ENCODE results near the gene MMP23B. TPM values are rescaled to one million over a fixed set of nuclear protein-coding genes. Genes with fewer than 3 reads are reported as not detected.

The MMP23B gene
- total RNA-seq, 4 donors from 2014 or later: 2.1 to 3.9 (median 3.2) TPM

DNA sequence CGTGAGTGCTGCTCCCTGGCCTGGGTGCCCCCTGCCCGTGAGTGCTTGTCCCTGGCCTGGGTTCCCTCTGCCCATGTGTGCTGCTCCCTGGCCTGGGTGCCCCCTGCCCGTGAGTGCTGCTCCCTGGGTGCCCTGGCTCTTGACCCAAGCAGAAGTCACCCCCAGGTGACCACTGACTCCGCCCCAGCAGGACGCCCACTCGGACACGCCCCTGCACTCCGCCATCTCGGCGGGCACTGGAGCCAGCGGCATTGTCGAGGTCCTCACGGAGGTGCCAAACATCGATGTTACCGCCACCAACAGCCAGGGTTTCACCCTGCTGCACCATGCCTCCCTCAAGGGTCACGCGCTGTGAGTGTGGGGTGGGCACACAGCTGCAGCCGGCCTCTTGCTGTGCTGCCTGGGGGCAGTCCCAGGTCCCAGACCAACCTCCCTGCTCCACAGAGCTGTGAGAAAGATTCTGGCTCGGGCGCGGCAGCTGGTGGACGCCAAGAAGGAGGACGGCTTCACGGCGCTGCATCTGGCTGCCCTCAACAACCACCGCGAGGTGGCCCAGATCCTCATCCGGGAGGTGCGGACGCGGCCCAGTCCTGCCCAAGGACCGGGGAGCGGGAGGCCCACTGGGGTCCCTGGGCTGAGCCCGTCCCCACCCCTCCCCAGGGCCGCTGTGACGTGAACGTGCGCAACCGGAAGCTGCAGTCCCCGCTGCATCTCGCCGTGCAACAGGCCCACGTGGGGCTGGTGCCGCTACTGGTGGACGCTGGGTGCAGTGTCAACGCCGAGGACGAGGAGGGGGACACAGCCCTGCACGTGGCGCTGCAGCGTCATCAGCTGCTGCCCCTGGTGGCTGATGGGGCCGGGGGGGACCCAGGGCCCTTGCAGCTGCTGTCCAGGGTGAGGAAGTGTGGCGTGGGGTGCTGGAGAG is 3.9 kb upstream of the MMP23B start:
- H3K4me3 ChIP-seq (ENCODE audit: low read depth, poor library complexity, severe bottlenecking): no peak overlapping the region
- TF ChIP-seq, protein P1, sequence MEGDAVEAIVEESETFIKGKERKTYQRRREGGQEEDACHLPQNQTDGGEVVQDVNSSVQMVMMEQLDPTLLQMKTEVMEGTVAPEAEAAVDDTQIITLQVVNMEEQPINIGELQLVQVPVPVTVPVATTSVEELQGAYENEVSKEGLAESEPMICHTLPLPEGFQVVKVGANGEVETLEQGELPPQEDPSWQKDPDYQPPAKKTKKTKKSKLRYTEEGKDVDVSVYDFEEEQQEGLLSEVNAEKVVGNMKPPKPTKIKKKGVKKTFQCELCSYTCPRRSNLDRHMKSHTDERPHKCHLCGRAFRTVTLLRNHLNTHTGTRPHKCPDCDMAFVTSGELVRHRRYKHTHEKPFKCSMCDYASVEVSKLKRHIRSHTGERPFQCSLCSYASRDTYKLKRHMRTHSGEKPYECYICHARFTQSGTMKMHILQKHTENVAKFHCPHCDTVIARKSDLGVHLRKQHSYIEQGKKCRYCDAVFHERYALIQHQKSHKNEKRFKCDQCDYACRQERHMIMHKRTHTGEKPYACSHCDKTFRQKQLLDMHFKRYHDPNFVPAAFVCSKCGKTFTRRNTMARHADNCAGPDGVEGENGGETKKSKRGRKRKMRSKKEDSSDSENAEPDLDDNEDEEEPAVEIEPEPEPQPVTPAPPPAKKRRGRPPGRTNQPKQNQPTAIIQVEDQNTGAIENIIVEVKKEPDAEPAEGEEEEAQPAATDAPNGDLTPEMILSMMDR (IDR thresholded peaks at IDR 0.05): no peak
- no peak for TF ChIP-seq POLR2A (IDR thresholded peaks at IDR 0.05)

DNA sequence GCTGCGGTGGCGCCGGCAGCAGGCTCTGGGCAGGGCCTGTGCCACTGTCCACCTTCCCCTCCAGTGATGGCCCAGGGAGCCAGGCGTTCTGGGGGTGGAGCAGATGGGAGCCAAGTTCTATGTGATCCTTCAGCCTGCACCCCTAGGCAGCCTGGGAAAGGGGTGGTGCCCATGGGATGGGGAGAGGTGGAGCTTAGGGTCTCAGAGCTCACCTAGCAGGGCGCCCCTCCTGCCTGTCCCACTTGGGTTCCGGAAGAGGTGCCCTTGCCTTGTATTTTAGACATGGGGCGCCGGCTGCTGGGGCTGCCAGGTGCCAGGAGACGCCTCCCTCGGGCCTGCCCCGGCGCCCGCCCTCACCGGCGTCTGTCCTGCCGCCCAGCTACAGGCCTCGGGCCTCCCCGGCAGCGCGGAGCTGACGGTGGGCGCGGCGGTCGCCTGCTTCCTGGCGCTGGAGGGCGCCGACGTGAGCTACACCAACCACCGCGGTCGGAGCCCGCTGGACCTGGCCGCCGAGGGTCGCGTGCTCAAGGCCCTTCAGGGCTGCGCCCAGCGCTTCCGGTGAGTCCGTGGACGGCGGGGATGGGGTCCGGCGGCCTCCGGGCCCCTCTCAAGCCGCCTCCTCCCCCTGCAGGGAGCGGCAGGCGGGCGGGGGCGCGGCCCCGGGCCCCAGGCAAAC is 3.1 kb upstream of the MMP23B start:
- H3K4me3 ChIP-seq (ENCODE audit: low read depth, poor library complexity, severe bottlenecking): no peak overlapping the region
- 49 to 52% methylated on average over 7 to 41 of the region's 53 CpGs for WGBS, 2 donors
- TF ChIP-seq POLR2A (IDR thresholded peaks at IDR 0.05): no peak
- TF ChIP-seq, protein P1 (IDR thresholded peaks at IDR 0.05): no peak
- DNase-seq (ENCODE audit: low spot score in 2 of 2): peak in 1 of 2 donors; percentile 86
- intact Hi-C loops (cut with DNase I; ENCODE audit: low total_unique reads): no loop called here

More for the DNA sequence above, 3.9 kb upstream of the MMP23B start:
- 72 to 78% methylated on average over 38 to 52 of the region's 53 CpGs for WGBS, 2 donors
- DNase-seq (ENCODE audit: low spot score in 2 of 2): peak in 1 of 2 donors; percentile 87
- intact Hi-C loops (cut with DNase I; ENCODE audit: low total_unique reads): no loop called here

GRCh38 chr1:1629430-1630190 is 2.4 kb upstream of the MMP23B start:
- 43 to 60% methylated on average over 27 to 38 of the region's 48 CpGs for WGBS, 2 donors
- peak in 1 of 2 donors; percentile 88 for DNase-seq (ENCODE audit: low spot score in 2 of 2)
- H3K4me3 ChIP-seq (ENCODE audit: low read depth, poor library complexity, severe bottlenecking): no peak overlapping the region
- TF ChIP-seq, protein P1 (IDR thresholded peaks at IDR 0.05): no peak
- TF ChIP-seq POLR2A (IDR thresholded peaks at IDR 0.05): no peak
- intact Hi-C loops (cut with DNase I; ENCODE audit: low total_unique reads): no loop called here

GRCh38 chr1:1630191-1630964 is 1.6 kb upstream of the MMP23B start:
- 4 to 6% methylated on average over 32 to 39 of the region's 81 CpGs for WGBS, 2 donors
- intact Hi-C loops (cut with DNase I; ENCODE audit: low total_unique reads): no loop called here
- TF ChIP-seq POLR2A (IDR thresholded peaks at IDR 0.05): no peak
- TF ChIP-seq, protein P1 (IDR thresholded peaks at IDR 0.05): no peak
- peak; percentile 66 to 96 for DNase-seq (ENCODE audit: low spot score in 2 of 2)
- H3K4me3 ChIP-seq (ENCODE audit: low read depth, poor library complexity, severe bottlenecking): no peak overlapping the region

Measured in lower leg skin (tissue), 4 donors.